Measurements from ENCODE around the gene ZXDC.

Gene ZXDC

DNA sequence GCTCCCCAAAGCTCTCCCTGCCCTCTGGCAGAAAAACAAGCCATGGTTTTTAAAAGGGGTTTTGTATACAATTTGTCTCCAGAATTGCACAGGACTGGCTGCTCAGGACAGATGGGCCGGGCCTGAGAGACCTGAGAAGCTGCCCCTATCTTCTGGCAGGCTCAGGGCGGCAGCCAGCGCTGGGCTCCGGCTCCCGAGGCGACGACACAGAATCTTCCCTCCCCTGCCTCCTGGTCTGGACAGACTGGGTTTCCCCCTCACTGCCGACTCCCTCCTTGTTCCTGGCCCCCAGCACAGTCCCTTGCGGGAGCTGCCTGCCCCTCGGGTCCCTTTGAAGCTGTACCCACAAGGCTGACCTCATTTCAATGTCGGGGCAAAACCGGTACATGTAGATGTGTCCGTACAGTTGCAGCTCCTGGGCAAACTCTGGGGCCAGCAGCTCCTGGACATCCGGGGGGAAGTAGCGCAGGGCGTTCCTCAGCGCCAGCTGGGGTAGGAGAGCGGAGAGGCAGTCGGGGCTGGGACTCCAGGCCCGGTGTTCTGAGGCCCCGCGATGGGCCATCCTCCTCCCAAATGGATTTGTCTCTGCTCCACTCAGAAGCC is 34.7 kb upstream of the ZXDC start:
- DNase-seq (ENCODE audit: low spot score) = no peak

DNA sequence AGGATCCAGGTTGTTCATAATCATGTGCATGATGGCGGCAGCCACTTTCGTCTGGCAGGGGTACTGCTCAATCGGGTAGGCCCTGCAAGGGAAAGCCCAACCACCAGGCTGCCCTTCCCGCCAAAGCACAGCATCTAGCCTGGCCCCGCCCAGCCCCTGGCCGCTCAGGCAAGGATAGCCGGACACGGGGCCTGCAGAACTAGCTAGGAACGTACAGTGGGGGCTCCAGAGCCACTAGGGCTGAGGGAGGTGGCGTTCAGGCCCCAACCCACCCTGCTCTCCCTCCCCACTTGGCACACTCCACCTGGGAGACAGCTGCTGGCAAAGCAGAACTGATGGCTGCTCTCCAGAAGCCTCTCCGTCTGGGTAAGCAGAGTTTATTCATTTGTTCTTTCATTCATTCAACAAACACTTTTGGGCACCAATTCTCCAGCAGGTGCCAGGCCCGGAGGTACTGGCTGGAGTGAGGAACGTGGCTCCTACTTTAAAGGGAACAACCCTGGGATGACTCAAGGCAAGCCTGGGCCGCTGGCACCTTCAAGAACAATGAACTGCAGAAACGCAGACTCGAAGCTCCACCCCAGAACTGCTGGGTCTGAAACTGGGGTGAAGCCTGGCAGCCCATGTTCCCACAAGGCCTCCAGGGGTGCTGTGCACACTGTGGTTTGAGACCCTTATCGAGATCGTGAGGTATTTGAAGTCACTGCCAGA is 34.1 kb upstream of the ZXDC start:
- DNase-seq (ENCODE audit: low spot score) = no peak

DNA sequence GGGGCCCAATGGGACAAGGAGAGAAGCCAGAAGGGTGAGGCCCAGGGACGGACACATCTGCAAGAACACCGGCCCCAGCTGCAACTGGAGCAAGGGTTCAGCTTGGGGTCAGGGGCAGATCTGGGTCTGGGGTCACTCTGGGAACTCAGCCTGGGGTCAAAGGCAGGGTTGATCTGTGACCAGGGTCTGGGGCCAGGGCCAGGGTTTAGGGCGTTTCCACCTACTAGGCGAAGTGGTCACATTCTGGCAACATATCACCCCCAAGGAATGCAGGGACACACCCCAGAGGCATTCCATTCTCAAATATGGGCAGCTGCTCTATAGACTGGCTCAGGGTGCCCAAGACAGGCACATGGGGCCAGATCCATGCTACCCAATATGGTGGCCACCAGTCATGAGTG is 32.9 kb upstream of the ZXDC start:
- no peak for DNase-seq (ENCODE audit: low spot score)

GRCh38 chr3:126507886-126508285 is 32.2 kb upstream of the ZXDC start:
- no peak for DNase-seq (ENCODE audit: low spot score)

- DNase-seq (ENCODE audit: low spot score) = no peak
Observed at GRCh38 chr3:126503701-126504100, 28.0 kb upstream of the ZXDC start.

DNA sequence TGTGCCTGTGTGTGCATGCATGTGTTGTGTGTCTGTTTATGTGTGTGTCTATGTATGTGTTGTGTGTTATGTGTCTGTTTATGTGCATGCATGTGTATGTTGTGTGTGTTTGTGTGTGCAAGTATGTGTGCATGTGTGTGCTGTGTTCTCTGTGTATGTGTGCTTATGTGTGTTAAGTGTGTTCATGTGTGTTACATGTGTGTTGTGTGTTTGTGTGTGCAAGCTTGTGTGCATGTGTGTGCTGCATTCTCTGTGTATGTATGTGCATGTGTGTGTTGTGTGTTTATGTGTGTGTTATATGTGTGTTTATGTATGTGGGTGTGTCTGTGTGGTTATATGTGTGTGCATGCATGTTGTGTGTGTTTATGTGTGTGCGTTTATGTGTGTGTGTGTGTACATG is 27.0 kb upstream of the ZXDC start:
- no peak for DNase-seq (ENCODE audit: low spot score)

DNA sequence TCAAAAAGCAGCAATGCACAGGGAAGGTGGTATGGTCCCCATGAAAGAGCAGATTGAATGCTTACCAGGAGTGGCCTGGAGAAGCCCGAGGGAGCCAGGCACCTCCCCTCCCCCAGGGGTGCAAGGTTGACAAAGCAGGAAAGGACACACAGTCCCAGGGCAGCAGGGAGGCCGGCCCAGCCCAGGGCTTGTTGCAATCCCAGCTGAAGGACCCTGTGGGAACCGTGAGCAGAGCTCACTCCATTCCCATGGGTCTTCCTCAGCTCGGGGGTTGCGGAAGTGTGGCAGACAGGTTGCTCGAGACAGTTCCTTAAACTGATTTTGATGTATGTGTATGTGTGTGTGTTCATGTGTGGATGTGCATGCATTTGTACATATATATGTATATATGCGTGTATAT is 26.0 kb upstream of the ZXDC start:
- no peak for DNase-seq (ENCODE audit: low spot score)

DNA sequence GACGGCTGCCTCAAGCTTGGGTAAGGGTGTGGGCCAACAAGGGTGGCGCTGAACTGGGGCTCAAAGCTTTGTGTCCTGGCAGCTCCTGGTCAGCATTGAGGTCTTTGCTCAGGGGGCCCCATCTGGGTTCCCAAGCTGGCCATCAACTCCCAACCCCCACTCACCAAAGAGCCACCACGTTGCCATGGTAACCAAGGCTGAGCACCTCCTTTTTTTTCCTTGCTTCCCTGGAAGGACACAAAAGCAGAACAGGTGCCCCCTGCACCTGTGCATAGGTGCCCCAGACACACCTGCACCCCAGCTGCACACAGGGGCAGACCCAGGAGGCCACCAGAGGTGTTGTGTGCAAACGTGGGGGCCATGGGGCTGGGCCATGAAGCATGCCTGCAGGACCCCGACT is 25.4 kb upstream of the ZXDC start:
- no peak for DNase-seq (ENCODE audit: low spot score)

DNA sequence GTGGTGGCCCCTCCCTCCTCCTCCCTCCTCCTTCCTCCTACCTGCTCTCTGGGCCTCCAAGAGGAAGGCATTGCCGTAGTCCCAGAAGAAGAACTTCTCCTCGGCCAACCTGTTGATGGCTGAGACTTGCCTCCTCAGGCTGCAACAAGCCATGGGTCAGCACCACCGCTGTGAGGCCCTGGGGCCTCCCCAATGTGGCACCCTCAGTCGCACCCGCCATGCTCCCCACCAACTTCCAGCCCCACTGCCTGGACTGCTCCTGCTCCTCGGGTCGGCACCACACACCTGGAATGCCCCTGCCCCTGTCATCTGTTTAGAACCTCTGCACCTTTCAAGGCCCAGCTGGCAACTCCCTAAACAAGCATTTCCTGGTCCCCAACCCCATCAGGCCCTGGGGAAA is 24.3 kb upstream of the ZXDC start:
- no peak for DNase-seq (ENCODE audit: low spot score)

DNA sequence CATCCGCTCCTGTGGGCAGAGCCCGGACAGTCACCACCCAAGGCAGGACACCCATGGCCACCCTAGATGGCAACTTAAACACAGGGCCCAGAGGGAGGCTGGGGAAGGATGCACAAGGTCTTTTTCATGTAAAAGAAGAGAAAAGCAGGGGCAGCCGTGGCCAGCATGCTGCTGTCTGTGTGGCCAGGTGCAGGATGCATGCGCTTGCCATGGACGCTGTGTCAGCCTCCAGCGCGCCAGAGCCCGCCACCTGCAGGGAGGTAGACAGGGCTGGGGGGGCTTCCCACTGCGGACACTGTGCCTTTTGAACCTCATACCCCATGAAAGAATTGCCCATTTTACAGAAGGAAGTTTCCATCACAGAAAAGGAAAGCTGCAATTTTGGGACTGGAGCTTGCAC is 23.7 kb upstream of the ZXDC start:
- no peak for DNase-seq (ENCODE audit: low spot score)

GRCh38 chr3:126498929-126499328 is 23.2 kb upstream of the ZXDC start:
- DNase-seq (ENCODE audit: low spot score) = no peak

DNA sequence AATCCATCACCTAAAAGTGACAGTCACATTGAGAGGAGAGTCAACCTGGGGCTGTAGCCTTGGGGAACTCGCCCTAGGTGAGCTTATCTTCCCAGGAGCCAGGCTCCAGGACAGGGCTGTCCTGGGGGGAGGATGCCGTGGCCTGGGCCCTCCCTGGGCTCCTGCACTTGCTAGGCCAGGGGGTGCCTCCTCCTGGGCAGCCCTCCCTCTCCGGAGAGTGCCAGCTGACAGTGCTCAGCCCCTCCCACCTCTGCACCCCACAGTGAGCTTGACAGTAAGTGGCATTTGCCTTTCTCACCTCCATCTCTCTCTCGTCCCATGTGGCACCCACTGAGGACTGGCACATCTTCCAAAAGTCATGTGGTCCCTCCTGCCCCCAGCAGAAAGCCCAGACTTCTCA is 22.8 kb upstream of the ZXDC start:
- no peak for DNase-seq (ENCODE audit: low spot score)

DNA sequence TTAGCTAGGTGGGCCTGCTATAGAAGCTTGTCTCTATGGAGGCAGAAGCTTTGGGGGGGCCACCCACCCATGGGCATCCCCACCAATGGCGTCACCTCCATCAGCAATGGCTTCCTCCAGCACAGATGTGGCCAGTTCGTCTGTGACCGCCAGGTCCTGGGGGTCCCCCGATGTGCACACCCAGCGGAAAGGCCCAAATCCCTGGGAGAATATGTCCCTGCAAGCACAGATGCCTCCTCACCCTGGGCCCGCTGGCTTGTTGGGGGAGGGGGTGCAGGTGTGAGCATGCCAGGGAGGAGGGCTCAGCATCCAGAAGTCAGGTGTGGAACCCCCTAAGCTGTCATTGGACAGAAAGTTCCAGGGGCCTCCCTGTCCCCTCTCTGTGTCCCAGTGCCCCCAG is 22.3 kb upstream of the ZXDC start:
- DNase-seq (ENCODE audit: low spot score) = no peak

- DNase-seq (ENCODE audit: low spot score) = no peak
Observed at GRCh38 chr3:126496894-126497850, 21.5 kb upstream of the ZXDC start.

GRCh38 chr3:126495786-126496185 is 20.1 kb upstream of the ZXDC start:
- DNase-seq (ENCODE audit: low spot score) = no peak

GRCh38 chr3:126494970-126495230 is 19.2 kb upstream of the ZXDC start:
- DNase-seq (ENCODE audit: low spot score) = no peak

- no peak for DNase-seq (ENCODE audit: low spot score)
Observed at GRCh38 chr3:126494204-126494969, 18.7 kb upstream of the ZXDC start.

DNA sequence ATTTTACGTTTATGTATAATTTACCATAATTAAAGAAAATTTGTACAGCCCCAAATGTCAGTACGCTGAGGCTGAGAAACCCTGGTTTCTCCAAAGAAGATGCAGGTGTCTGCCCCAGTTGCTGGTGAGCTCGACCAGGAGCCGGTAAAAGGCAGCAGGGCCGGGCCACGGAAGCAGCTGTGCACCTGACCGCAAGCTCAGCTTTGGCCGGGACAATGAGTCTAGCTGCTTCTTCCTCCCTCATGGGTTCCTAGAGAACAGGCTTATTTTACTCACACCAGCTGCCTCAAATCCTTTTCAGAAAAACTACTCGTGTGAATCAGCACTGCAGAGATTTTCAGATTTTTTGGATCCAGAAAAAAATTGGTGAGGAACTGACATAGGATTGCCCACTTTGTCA is 18.0 kb upstream of the ZXDC start:
- DNase-seq (ENCODE audit: low spot score) = no peak

DNA sequence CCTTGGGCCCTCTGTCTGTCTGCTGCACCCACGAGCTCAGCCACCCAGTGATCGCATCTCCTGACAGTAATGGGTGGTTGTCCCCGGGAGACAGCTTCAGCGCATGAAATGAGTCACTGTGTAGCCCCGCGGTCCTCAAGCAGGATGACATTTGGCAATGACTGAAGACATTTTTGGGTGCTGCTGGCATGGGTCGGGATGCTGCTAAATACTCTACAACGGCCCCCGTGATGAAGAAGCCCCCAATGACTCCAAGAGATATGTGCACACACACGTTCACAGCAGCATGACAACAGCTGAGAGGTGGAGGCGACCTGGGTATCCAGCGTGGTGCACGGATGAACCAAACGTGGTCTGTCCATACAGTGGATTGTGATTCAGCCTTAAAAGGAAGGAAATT is 17.4 kb upstream of the ZXDC start:
- DNase-seq (ENCODE audit: low spot score) = no peak

DNA sequence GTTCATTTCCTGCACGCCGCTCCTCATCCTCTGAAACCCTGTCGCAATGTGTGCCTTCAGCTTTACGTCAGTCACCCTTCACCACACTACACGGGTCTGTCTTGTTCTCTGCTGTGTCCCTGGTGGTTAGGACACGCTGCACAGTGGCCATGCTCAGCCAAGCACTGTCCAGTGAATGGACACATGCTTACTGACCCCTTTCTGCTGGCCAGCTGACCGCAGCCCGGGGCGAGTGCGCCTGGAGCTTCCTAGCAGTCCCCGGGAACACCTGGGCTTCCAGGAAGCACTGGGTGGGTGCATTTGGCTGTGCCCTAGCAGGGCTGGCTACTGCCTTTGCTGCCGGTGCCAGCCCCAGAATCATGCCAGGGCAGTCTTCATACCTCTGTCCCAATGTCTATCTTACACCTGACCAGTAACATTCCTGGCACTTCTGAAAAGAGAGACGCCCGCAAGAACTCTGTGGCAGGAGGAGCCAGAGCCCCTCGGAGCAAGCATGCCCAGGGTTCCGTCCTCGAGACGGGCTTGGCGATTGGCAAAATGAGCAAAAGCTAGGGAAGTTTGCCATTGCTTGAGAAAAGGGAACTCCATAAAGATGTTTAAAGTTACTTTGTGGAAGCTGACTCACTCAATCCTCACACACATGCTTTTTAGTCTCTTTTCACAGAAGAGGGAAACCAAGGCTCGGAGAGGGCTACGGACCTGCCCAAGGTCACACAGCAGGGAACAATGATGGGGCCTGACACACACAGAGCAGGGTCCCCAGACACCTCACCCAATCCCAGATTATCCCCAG is 15.7 kb upstream of the ZXDC start:
- DNase-seq (ENCODE audit: low spot score) = no peak

DNA sequence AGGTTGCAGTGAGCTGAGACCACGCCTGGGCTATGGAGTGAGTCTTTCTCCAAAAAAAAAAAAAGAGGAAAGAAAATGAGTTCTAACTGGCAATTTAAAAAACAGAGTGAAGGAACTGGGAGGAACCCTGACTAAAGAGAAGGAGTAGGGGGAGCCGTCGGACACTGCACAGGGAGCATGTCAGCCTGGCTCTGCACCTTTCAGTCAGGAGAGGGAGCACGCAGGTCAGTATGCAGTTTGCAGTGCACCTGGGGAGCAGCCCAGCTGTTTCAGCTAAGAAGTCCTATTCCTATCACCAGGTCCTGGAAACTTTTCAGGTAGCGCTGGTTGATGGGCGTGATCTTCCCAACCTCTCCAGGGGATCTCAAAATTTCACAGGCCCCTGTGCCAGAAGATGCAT is 14.9 kb upstream of the ZXDC start:
- DNase-seq (ENCODE audit: low spot score) = no peak

Data from left forelimb (tissue), 1 donor.